Right lobe of liver (tissue), 4 donors: ENCODE results near the gene ZMIZ1.

ENCODE experiments used
- CTCF ChIP-seq, 4 donors: fragments of 200-600 bp in 3 of 4; fragments of 450-650 bp in 1 of 4; IDR thresholded peaks; one replicate each; pipeline versions ENCODE4 v1.5.1 to v1.8.0; 2016 to 2022; ENCODE audit warnings: antibody characterized with exemption in 4 of 4, mild to moderate bottlenecking in 2 of 4
- POLR2A ChIP-seq: fragments of 450-650 bp; IDR thresholded peaks from one replicate; pipeline ENCODE4 v1.6.1; 2017; ENCODE audit warnings: antibody characterized with exemption, mild to moderate bottlenecking
- donor health status: DM: no; HTN: no; CAD: no.
- donor health status: DM: no; HTN: no; CAD: no.
- donor health status: DM: no; HTN: yes; CAD: no.

GRCh38 chr10:79247373-79248137 is 178.8 kb downstream of the ZMIZ1 start:
- TF ChIP-seq CTCF (IDR thresholded peaks at IDR 0.05) (no peak), POLR2A (no peak)
